K562 (cell line): ENCODE results near the gene PBX2. TPM values are rescaled to one million over a fixed set of nuclear protein-coding genes. Genes with fewer than 3 reads are reported as not detected.

Experiments
- ATAC-seq: fragments of 200-7000 bp; cut with Tn5 transposase; 3 replicates; pipeline ENCODE4 v1.9.1; 2020; ENCODE audit warnings: moderate library complexity
- BruUV-seq: library from RNA; stranded (reverse); fragments of 400-500 nt; replicated peaks from 2 replicates; lab custom pipeline; 2021; lab: Mats Ljungman, UMichigan
- CTCF ChIA-PET: fragments of 300-600 bp; formaldehyde crosslinking; extraction: SDS; loops from one replicate; lab custom pipeline; 2021; ENCODE audit warnings: low intra/inter-chr PET ratio; lab: Yijun Ruan, JAX
- POLR2A ChIA-PET: fragments of 300-600, 350-650 bp; sonication (Branson Sonifier 250); formaldehyde crosslinking; extraction: SDS; loops from one replicate; lab custom pipeline; 2021; ENCODE audit warnings: antibody characterized with exemption, inconsistent platforms; lab: Yijun Ruan, JAX
- DNase-seq, 4 experiments: peaks; one replicate each; pipeline versions ENCODE4 v3.0.0 to v3.0.0-alpha.2; 2011 to 2018; ENCODE audit warnings: low spot score in 3 of 4, mixed read lengths in 3 of 4; ENCODE audit errors: extremely low read depth in 1 of 4
- FAIRE-seq: peaks from 2 replicates; lab custom pipeline; 2011; peaks lifted over from hg19 to GRCh38; lab: Jason Lieb, UNC
- H2AFZ ChIP-seq: 2 replicates; pipeline ENCODE4 v1.6.0; 2011; ENCODE audit warnings: low read depth, low read length, control low read depth, inconsistent platforms
- H3K27ac ChIP-seq: fragments of 200-600 bp; 3 replicates; pipeline ENCODE4 v1.8.0; 2011; ENCODE audit warnings: low read depth, mild to moderate bottlenecking, control low read depth, inconsistent platforms, low read length, moderate library complexity, mixed read lengths; ENCODE audit errors: extremely low read depth
- H3K27me3 ChIP-seq, 2 experiments: fragments of 300-600 bp in 1 of 2; 2 replicates in 1 of 2; 3 replicates in 1 of 2; pipeline versions ENCODE4 v1.6.0 to v1.8.0; 2011; ENCODE audit warnings: inconsistent platforms in 2 of 2, low read length in 2 of 2, mild to moderate bottlenecking in 1 of 2, mixed read lengths in 1 of 2, moderate library complexity in 1 of 2; ENCODE audit not compliant: control insufficient read depth in 2 of 2, insufficient read depth in 2 of 2
- H3K36me3 ChIP-seq: fragments of 300-600 bp; 3 replicates; pipeline ENCODE4 v1.8.0; 2011; ENCODE audit warnings: mild to moderate bottlenecking, low read length, inconsistent platforms; ENCODE audit not compliant: control insufficient read depth, insufficient read depth
- H3K4me1 ChIP-seq, 2 experiments: fragments of 200-600 bp in 1 of 2; replicated peaks in 1 of 2; 2 replicates in 1 of 2; 3 replicates in 1 of 2; pipeline versions ENCODE4 v1.5.1 to v1.8.0; 2011; ENCODE audit warnings: inconsistent platforms in 2 of 2, low read length in 2 of 2, mild to moderate bottlenecking in 1 of 2, mixed read lengths in 1 of 2, moderate library complexity in 1 of 2; ENCODE audit not compliant: control insufficient read depth in 2 of 2, insufficient read depth in 2 of 2
- H3K4me2 ChIP-seq: 2 replicates; pipeline ENCODE4 v1.6.1; 2011; ENCODE audit warnings: low read length, control low read depth, inconsistent platforms, mixed read lengths; ENCODE audit not compliant: insufficient read depth
- H3K4me3 ChIP-seq: fragments of 200-600 bp; sonication (generic), shearing (Covaris generic); 2 replicates; pipeline ENCODE4 v1.5.1; 2016; ENCODE audit warnings: control low read depth, inconsistent platforms
- H3K79me2 ChIP-seq: fragments of 200-600 bp; 3 replicates; pipeline ENCODE4 v1.8.0; 2011; ENCODE audit warnings: low read length, inconsistent platforms; ENCODE audit not compliant: control insufficient read depth, insufficient read depth
- H3K9ac ChIP-seq, 2 experiments: 2 replicates each; pipeline versions ENCODE4 v1.6.0 to v1.6.1; 2011; ENCODE audit warnings: low read depth in 2 of 2, low read length in 2 of 2, control low read depth in 1 of 2, inconsistent platforms in 1 of 2, mild to moderate bottlenecking in 1 of 2, mixed read lengths in 1 of 2; ENCODE audit not compliant: insufficient read depth in 1 of 2
- H3K9me1 ChIP-seq: one replicate; pipeline ENCODE4 v1.6.0; 2011; ENCODE audit warnings: inconsistent platforms, mild to moderate bottlenecking, low read length, moderate library complexity; ENCODE audit not compliant: control insufficient read depth, insufficient read depth
- H3K9me3 ChIP-seq: replicated peaks from 2 replicates; pipeline ENCODE4 v1.5.1; 2011; ENCODE audit warnings: low read depth, low read length, inconsistent platforms; ENCODE audit not compliant: control insufficient read depth, insufficient read depth
- H4K20me1 ChIP-seq: replicated peaks from 2 replicates; pipeline ENCODE4 v1.6.1; 2011; ENCODE audit warnings: low read length, inconsistent platforms, mixed read lengths; ENCODE audit not compliant: control insufficient read depth, insufficient read depth
- BHLHE40 ChIP-seq: IDR thresholded peaks from 2 replicates; pipeline ENCODE4 v1.6.1; 2011; ENCODE audit warnings: low read length, improper control_type of control experiment
- CTCF ChIP-seq, 3 experiments: IDR thresholded peaks in 2 of 3; conservative IDR thresholded peaks in 1 of 3; 2 replicates each; pipeline ENCODE4 v1.5.1; 2011 to 2012; ENCODE audit warnings: low read length in 3 of 3, mild to moderate bottlenecking in 3 of 3, control low read depth in 2 of 3, improper control_type of control experiment in 1 of 3, inconsistent platforms in 1 of 3, low read depth in 1 of 3, mixed read lengths in 1 of 3, moderate library complexity in 1 of 3; ENCODE audit not compliant: insufficient read depth in 2 of 3
- EP300 ChIP-seq: IDR thresholded peaks from 2 replicates; pipeline ENCODE4 v1.6.1; 2012; ENCODE audit warnings: low read length, improper control_type of control experiment
- MAZ ChIP-seq, 2 experiments: fragments of 450-650 bp in 1 of 2; sonication (generic) in 1 of 2; formaldehyde crosslinking; IDR thresholded peaks in 1 of 2; conservative IDR thresholded peaks in 1 of 2; 2 replicates each; pipeline versions ENCODE4 v1.4.0 to v1.5.0; 2020; ENCODE audit warnings: mild to moderate bottlenecking in 1 of 2, missing genetic modification reagents in 1 of 2
- POLR2AphosphoS2 ChIP-seq: IDR thresholded peaks from 2 replicates; pipeline ENCODE4 v1.6.1; 2012; ENCODE audit warnings: low read length, improper control_type of control experiment
- POLR2G ChIP-seq: fragments of 200-400 bp; formaldehyde crosslinking; IDR thresholded peaks from 2 replicates; pipeline ENCODE4 v1.6.1; 2017; ENCODE audit warnings: low read depth, mild to moderate bottlenecking, antibody characterized with exemption, low read length, moderate library complexity
- PRMT5 ChIP-seq: sonication (generic); formaldehyde crosslinking; IDR thresholded peaks from 2 replicates; pipeline ENCODE4 v1.5.0; 2020; ENCODE audit warnings: missing genetic modification reagents
- RBFOX2 ChIP-seq: fragments of 200-400 bp; formaldehyde crosslinking; IDR thresholded peaks from 2 replicates; pipeline ENCODE4 v1.6.1; 2017; ENCODE audit warnings: low read depth, mild to moderate bottlenecking, low read length, moderate library complexity
- U2AF1 ChIP-seq: fragments of 200-400 bp; formaldehyde crosslinking; optimal IDR thresholded peaks from 2 replicates; pipeline ENCODE3; 2017; ENCODE audit warnings: mild to moderate bottlenecking, low read depth, low read length, moderate library complexity
- VEZF1 ChIP-seq: fragments of 200-800 bp; sonication (Bioruptor generic); IDR thresholded peaks from 2 replicates; pipeline ENCODE4 v1.6.1; 2017; ENCODE audit warnings: missing genetic modification characterization, missing compliant biosample characterization
- YY1 ChIP-seq, 3 experiments: IDR thresholded peaks; 2 replicates each; pipeline ENCODE4 v1.6.1; 2011; ENCODE audit warnings: low read length in 2 of 3, mild to moderate bottlenecking in 2 of 3, moderate library complexity in 2 of 3, borderline replicate concordance in 1 of 3, control low read depth in 1 of 3, low read depth in 1 of 3; ENCODE audit not compliant: insufficient read depth in 3 of 3, insufficient replicate concordance in 2 of 3, control insufficient read depth in 1 of 3, insufficient read length in 1 of 3; ENCODE audit errors: extremely low read depth in 1 of 3
- WGBS: fragments of 100-300 bp; shearing (Covaris generic); methylation state at CpG from one replicate; pipeline ENCODE4 v1.1.6; 2016; ENCODE audit warnings: low coverage, mixed read lengths; ENCODE audit not compliant: insufficient coverage; ENCODE audit errors: missing lambda C conversion rate; 5-methylcytosine and 5-hydroxymethylcytosine counted together
- in situ Hi-C: fragments of 300-500 bp; cut with MboI; formaldehyde crosslinking; loops from 4 replicates; pipeline ENCODE4 v1.15.0; 2018; ENCODE audit warnings: inconsistent platforms, mixed read lengths
- intact Hi-C: fragments of 100-400 bp; cut with micrococcal nuclease; formaldehyde crosslinking; loops from 2 replicates; pipeline ENCODE4 v1.14.2; 2022
- polyA plus RNA-seq, 8 experiments: library from polyadenylated mRNA; depleted of rRNA in 4 of 8; stranded (reverse) in 5 of 8; unstranded in 3 of 8; fragments of >200 nt; fragmentation: Nextera tagmentation in 2 of 8; fragmentation: Illumina TruSeq in 1 of 8; extraction: Ambion mirVana in 2 of 8; extraction: Trizol in 1 of 8; gene quantifications; 2 replicates each; pipeline versions ENCODE4 v1.2.1 to v1.2.3, GENCODE V29; 2011 to 2014; ENCODE audit warnings: inconsistent platforms in 1 of 8, missing spikeins in 1 of 8
- total RNA-seq, 7 experiments: library from RNA; depleted of rRNA in 6 of 7; stranded (reverse); fragments of >200 nt in 6 of 7; fragmentation: Illumina TruSeq in 2 of 7; extraction: Trizol in 2 of 7; gene quantifications; 2 replicates each; pipeline versions ENCODE4 v1.2.1 to v1.2.3, GENCODE V29; 2011 to 2021; ENCODE audit warnings: low replicate concordance in 1 of 7

Gene PBX2
- total and polyA plus RNA-seq, 9 of the 15 experiments (the other 6 are each of a cell fraction or from before 2014, with no cell fraction given): 1.9 to 134 (median 62.5) TPM

- 69% methylated on average over 9 of the region's 10 CpGs for WGBS
- intact Hi-C loops: no loop called here
- peak overlapping the region; percentile 13; the same call in 1 of the 2 replicates for H3K4me2 ChIP-seq
- H3K27me3 ChIP-seq: no peaks in the 10 kb centered on the region
- peak overlapping the region; percentile 56; the same call in 2 of the 3 replicates for H3K27ac ChIP-seq
- CTCF ChIA-PET: interaction anchor here (1.3 kb wide), 1 partner anchor 63 kb away, joined by 5 read pairs; no protein-coding TSS in a partner anchor
- in situ Hi-C loops: no loop called here
- H3K9me3 ChIP-seq: no peaks in the 10 kb centered on the region
- no TSS peak for BruUV-seq
- H3K9ac ChIP-seq: peak overlapping the region; percentile 22 to 82
- ATAC-seq (no peak), DNase-seq (no peak), FAIRE-seq (no peak)
- H3K4me1 ChIP-seq: peaks cover 53 to 56% of the 10 kb centered on the region in 2 experiments
- H2AFZ ChIP-seq: no peak overlapping the region
- TF ChIP-seq PRMT5 (CRISPR knock-in tag): no peak
- TF ChIP-seq EP300: no peak
- TF ChIP-seq U2AF1: no peak
- peak; percentile 48; the same call in 1 of the 2 replicates for TF ChIP-seq RBFOX2
- TF ChIP-seq MAZ (CRISPR knock-in tag; conservative IDR thresholded peaks at IDR 0.05 in 1 of 2, IDR thresholded peaks at IDR 0.05 in 1 of 2): peak in 1 of 2 experiments; percentile 6; a peak in 1 of 4 replicates
- peak; percentile 43; the same call in 1 of the 2 replicates for TF ChIP-seq BHLHE40
- TF ChIP-seq VEZF1 (CRISPR knock-in tag): 0 out of 2 replicates have a peak, but pooled peaks have one; percentile 8
- TF ChIP-seq POLR2G: peak; percentile 59
- TF ChIP-seq YY1 (IDR thresholded peaks at IDR 0.05; ENCODE audit: borderline replicate concordance in 1 of 3, control insufficient read depth in 1 of 3, extremely low read depth in 1 of 3, insufficient read depth in 3 of 3, insufficient read length in 1 of 3, insufficient replicate concordance in 2 of 3, low read depth in 1 of 3, low read length in 2 of 3): no peak
- TF ChIP-seq CTCF (IDR thresholded peaks at IDR 0.05 in 2 of 3, conservative IDR thresholded peaks at IDR 0.05 in 1 of 3; ENCODE audit: insufficient read depth in 2 of 3, low read depth in 1 of 3, low read length in 3 of 3): peak; percentile 12 to 38 (median 15); a peak in 3 of 6 replicates
- TF ChIP-seq POLR2AphosphoS2: peak; percentile 49; the same call in 1 of the 2 replicates
- peaks cover 53% of the 10 kb centered on the region for H3K79me2 ChIP-seq
- H4K20me1 ChIP-seq: no peaks in the 10 kb centered on the region
- peaks cover 70% of the 10 kb centered on the region; the same call in 2 of the 3 replicates for H3K36me3 ChIP-seq
- POLR2A ChIA-PET: interaction anchor here (0.6 to 1.9 kb wide), 9 partner anchors 8 to 61 kb away, joined by 3 to 20 read pairs (median 4); partner anchors contain the start of genes ATF6B, FKBPL, GPSM3 and PBX2
- H3K9me1 ChIP-seq: peaks cover 7% of the 10 kb centered on the region
- H3K4me3 ChIP-seq: no peak overlapping the region
These were observed 7.4 kb downstream of the PBX2 start for GRCh38 chr6:32182555-32182981.
